H9 (cell line): ENCODE results near the gene ALX3. TPM values are rescaled to one million over a fixed set of nuclear protein-coding genes. Genes with fewer than 3 reads are reported as not detected.

ENCODE experiments used
- DNase-seq: peaks from one replicate; pipeline ENCODE4 v3.0.0-alpha.2; 2017
- H2AFZ ChIP-seq: one replicate; pipeline ENCODE4 v1.6.1; 2013; ENCODE audit warnings: mild to moderate bottlenecking, low read length, control low read depth, moderate library complexity
- H2AK5ac ChIP-seq: 2 replicates; pipeline ENCODE4 v1.6.1; 2013; ENCODE audit warnings: low read length, control low read depth, mixed read lengths; ENCODE audit not compliant: insufficient read length
- H2BK120ac ChIP-seq: one replicate; pipeline ENCODE4 v1.6.1; 2013; ENCODE audit warnings: low read depth, mild to moderate bottlenecking, low read length, control low read depth, inconsistent platforms; ENCODE audit not compliant: poor library complexity, severe bottlenecking
- H2BK12ac ChIP-seq: 2 replicates; pipeline ENCODE4 v1.6.1; 2013; ENCODE audit warnings: low read length, control low read depth, mixed read lengths, low read depth; ENCODE audit not compliant: insufficient read length
- H2BK15ac ChIP-seq: 2 replicates; pipeline ENCODE4 v1.6.1; 2013; ENCODE audit warnings: low read depth, low read length, control low read depth
- H2BK20ac ChIP-seq: one replicate; pipeline ENCODE4 v1.6.1; 2013; ENCODE audit warnings: low read depth, mild to moderate bottlenecking, low read length, control low read depth, inconsistent platforms; ENCODE audit not compliant: poor library complexity, severe bottlenecking
- H2BK5ac ChIP-seq: 2 replicates; pipeline ENCODE4 v1.6.1; 2013; ENCODE audit warnings: low read length, control low read depth, mixed read lengths; ENCODE audit not compliant: insufficient read length
- H3K14ac ChIP-seq: 2 replicates; pipeline ENCODE4 v1.6.1; 2013; ENCODE audit warnings: low read length, control low read depth; ENCODE audit not compliant: insufficient read depth
- H3K18ac ChIP-seq: 2 replicates; pipeline ENCODE4 v1.6.1; 2013; ENCODE audit warnings: low read depth, mild to moderate bottlenecking, mixed read lengths, low read length, control low read depth; ENCODE audit not compliant: insufficient read length
- H3K23ac ChIP-seq: 2 replicates; pipeline ENCODE4 v1.6.1; 2013; ENCODE audit warnings: low read length, control low read depth, mixed read lengths, low read depth; ENCODE audit not compliant: insufficient read length
- H3K23me2 ChIP-seq: 2 replicates; pipeline ENCODE4 v1.6.1; 2013; ENCODE audit warnings: low read depth, mild to moderate bottlenecking, mixed read lengths, low read length, control low read depth; ENCODE audit not compliant: insufficient read length, poor library complexity, severe bottlenecking
- H3K27ac ChIP-seq: 2 replicates; pipeline ENCODE4 v1.5.1; 2013; ENCODE audit warnings: low read length, control low read depth, mixed read lengths, low read depth; ENCODE audit not compliant: insufficient read length
- H3K27me3 ChIP-seq: 2 replicates; pipeline ENCODE4 v1.6.1; 2013; ENCODE audit warnings: low read length, control low read depth, inconsistent platforms; ENCODE audit not compliant: insufficient read depth
- H3K4ac ChIP-seq: 2 replicates; pipeline ENCODE4 v1.6.1; 2013; ENCODE audit warnings: low read depth, mild to moderate bottlenecking, control low read depth, inconsistent platforms, low read length, moderate library complexity
- H3K4me1 ChIP-seq: 2 replicates; pipeline ENCODE4 v1.6.1; 2013; ENCODE audit warnings: low read length, control low read depth, inconsistent platforms; ENCODE audit not compliant: insufficient read depth
- H3K4me2 ChIP-seq: 2 replicates; pipeline ENCODE4 v1.6.1; 2013; ENCODE audit warnings: low read length, control low read depth, mixed read lengths; ENCODE audit not compliant: insufficient read length, insufficient read depth
- H3K56ac ChIP-seq: 2 replicates; pipeline ENCODE4 v1.6.1; 2013; ENCODE audit warnings: low read depth, mild to moderate bottlenecking, mixed read lengths, low read length, control low read depth; ENCODE audit not compliant: insufficient read length
- H3K79me1 ChIP-seq: 2 replicates; pipeline ENCODE4 v1.6.1; 2013; ENCODE audit warnings: low read depth, mild to moderate bottlenecking, moderate library complexity, low read length, control low read depth, inconsistent platforms; ENCODE audit not compliant: insufficient read depth, poor library complexity, severe bottlenecking
- H3K79me2 ChIP-seq: 2 replicates; pipeline ENCODE4 v1.6.1; 2013; ENCODE audit warnings: low read length, control low read depth, inconsistent platforms; ENCODE audit not compliant: insufficient read depth
- H3K9ac ChIP-seq: 2 replicates; pipeline ENCODE4 v1.6.1; 2013; ENCODE audit warnings: low read length, control low read depth, mixed read lengths; ENCODE audit not compliant: insufficient read length; ENCODE audit errors: extremely low read depth
- H3K9me3 ChIP-seq: one replicate; pipeline ENCODE4 v1.6.1; 2013; ENCODE audit warnings: low read depth, low read length, inconsistent platforms; ENCODE audit not compliant: control insufficient read depth
- H3T11ph ChIP-seq: one replicate; pipeline ENCODE4 v1.6.1; 2013; ENCODE audit warnings: mild to moderate bottlenecking, low read length, control low read depth, inconsistent platforms
- H4K20me1 ChIP-seq: one replicate; pipeline ENCODE4 v1.6.1; 2013; ENCODE audit not compliant: control insufficient read depth, insufficient read length, insufficient read depth
- H4K5ac ChIP-seq: 2 replicates; pipeline ENCODE4 v1.6.1; 2013; ENCODE audit warnings: low read depth, mild to moderate bottlenecking, mixed read lengths, low read length, control low read depth; ENCODE audit not compliant: insufficient read length
- H4K8ac ChIP-seq: replicated peaks from 2 replicates; pipeline ENCODE4 v1.6.1; 2013; ENCODE audit warnings: low read length, control low read depth, mixed read lengths, low read depth; ENCODE audit not compliant: insufficient read length
- H4K91ac ChIP-seq: 2 replicates; pipeline ENCODE4 v1.6.1; 2013; ENCODE audit warnings: low read depth, mild to moderate bottlenecking, moderate library complexity, mixed read lengths, low read length, control low read depth; ENCODE audit not compliant: insufficient read length
- H3K27ac Mint-ChIP-seq, 3 experiments: 2 replicates in 2 of 3; 3 replicates in 1 of 3; pipeline ENCODE4 v1.8.0; 2020 to 2021; ENCODE audit warnings: mixed read lengths in 3 of 3, mild to moderate bottlenecking in 1 of 3, moderate library complexity in 1 of 3
- H3K27me3 Mint-ChIP-seq: 2 replicates; pipeline ENCODE4 v1.8.0; 2021; ENCODE audit warnings: low read depth, mild to moderate bottlenecking, moderate library complexity, mixed read lengths
- H3K36me3 Mint-ChIP-seq, 3 experiments: 2 replicates in 2 of 3; 3 replicates in 1 of 3; pipeline ENCODE4 v1.8.0; 2020 to 2021; ENCODE audit warnings: low read depth in 3 of 3, mixed read lengths in 3 of 3; ENCODE audit not compliant: insufficient read depth in 1 of 3
- H3K4me1 Mint-ChIP-seq, 2 experiments: 2 replicates each; pipeline ENCODE4 v1.8.0; 2020; ENCODE audit warnings: mixed read lengths in 2 of 2
- H3K4me3 Mint-ChIP-seq, 2 experiments: 2 replicates in 1 of 2; 3 replicates in 1 of 2; pipeline ENCODE4 v1.8.0; 2020 to 2021; ENCODE audit warnings: mild to moderate bottlenecking in 2 of 2, mixed read lengths in 2 of 2, moderate library complexity in 1 of 2
- H3K9me3 Mint-ChIP-seq, 2 experiments: 2 replicates in 1 of 2; 3 replicates in 1 of 2; pipeline ENCODE4 v1.8.0; 2020; ENCODE audit warnings: mild to moderate bottlenecking in 2 of 2, mixed read lengths in 2 of 2, moderate library complexity in 1 of 2
- WGBS: extraction: QIAGEN DNeasy Blood & Tissue Kit; methylation state at CpG from one replicate; pipeline ENCODE4 v1.1.7; 2013; ENCODE audit warnings: missing lambda C conversion rate, low lambda C conversion rate, mixed read lengths; ENCODE audit not compliant: insufficient read length; ENCODE audit errors: extremely low coverage; 5-methylcytosine and 5-hydroxymethylcytosine counted together
- total RNA-seq: library from RNA; stranded (reverse); gene quantifications from 2 replicates; pipeline ENCODE4 v1.2.1, GENCODE V29; 2021
- TF ChIP-seq, protein P1 (sequence below): fragments of 200-600 bp; sonication (generic); conservative IDR thresholded peaks from 3 replicates; pipeline ENCODE4 v1.8.0; 2021; ENCODE audit warnings: antibody characterized with exemption, mild to moderate bottlenecking

ALX3 gene
- total RNA-seq, 1 experiment from 2014 or later = not detected

DNA sequence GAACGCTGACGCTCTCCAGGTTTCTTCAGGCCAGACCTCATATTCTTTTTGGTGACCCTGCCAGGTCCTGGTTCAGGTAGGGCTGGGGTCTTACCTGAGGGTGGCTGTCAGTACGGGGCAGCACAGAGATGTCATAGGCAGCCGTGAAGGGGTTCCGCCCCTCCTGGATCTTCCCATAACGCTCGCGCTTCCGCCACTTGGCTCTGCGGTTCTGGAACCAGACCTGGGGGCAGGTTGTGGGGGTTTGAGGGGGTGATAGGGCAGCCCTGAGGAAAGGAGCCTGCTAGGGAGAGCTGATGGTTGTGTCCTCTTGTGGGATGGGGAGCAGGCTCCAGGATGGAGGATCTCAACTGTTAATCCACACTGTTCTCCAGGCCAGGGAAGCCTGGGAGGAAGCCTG is 9.1 kb downstream of the ALX3 start:
- H2BK12ac ChIP-seq = no peak overlapping the region
- H2AFZ ChIP-seq = no peak overlapping the region
- H3K79me2 ChIP-seq = no peaks in the 10 kb centered on the region
- H4K91ac ChIP-seq = no peak overlapping the region
- no peaks in the 10 kb centered on the region for H3K23me2 ChIP-seq
- WGBS = no CpG with 5 or more reads among the region's 10 CpGs
- no peaks in the 10 kb centered on the region for H3K9me3 ChIP-seq
- no peaks in the 10 kb centered on the region for H3K4me1 Mint-ChIP-seq
- peaks cover 28% of the 10 kb centered on the region for H3K27me3 Mint-ChIP-seq
- no peak overlapping the region for H3K18ac ChIP-seq
- no peak overlapping the region for H3K27ac ChIP-seq
- H2BK120ac ChIP-seq = no peak overlapping the region
- H3K14ac ChIP-seq = no peak overlapping the region
- no peaks in the 10 kb centered on the region for H3K79me1 ChIP-seq
- H3K27me3 ChIP-seq = peaks cover 8% of the 10 kb centered on the region; the same call in 1 of the 2 replicates
- no peak overlapping the region for H2BK20ac ChIP-seq
- H3K4ac ChIP-seq = no peak overlapping the region
- H2BK15ac ChIP-seq = no peak overlapping the region
- TF ChIP-seq, protein P1, sequence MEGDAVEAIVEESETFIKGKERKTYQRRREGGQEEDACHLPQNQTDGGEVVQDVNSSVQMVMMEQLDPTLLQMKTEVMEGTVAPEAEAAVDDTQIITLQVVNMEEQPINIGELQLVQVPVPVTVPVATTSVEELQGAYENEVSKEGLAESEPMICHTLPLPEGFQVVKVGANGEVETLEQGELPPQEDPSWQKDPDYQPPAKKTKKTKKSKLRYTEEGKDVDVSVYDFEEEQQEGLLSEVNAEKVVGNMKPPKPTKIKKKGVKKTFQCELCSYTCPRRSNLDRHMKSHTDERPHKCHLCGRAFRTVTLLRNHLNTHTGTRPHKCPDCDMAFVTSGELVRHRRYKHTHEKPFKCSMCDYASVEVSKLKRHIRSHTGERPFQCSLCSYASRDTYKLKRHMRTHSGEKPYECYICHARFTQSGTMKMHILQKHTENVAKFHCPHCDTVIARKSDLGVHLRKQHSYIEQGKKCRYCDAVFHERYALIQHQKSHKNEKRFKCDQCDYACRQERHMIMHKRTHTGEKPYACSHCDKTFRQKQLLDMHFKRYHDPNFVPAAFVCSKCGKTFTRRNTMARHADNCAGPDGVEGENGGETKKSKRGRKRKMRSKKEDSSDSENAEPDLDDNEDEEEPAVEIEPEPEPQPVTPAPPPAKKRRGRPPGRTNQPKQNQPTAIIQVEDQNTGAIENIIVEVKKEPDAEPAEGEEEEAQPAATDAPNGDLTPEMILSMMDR = no peak
- DNase-seq = no peak
- no peak overlapping the region for H3K56ac ChIP-seq
- no peaks in the 10 kb centered on the region for H3K4me1 ChIP-seq
- H3T11ph ChIP-seq = no peak overlapping the region
- no peak overlapping the region for H2AK5ac ChIP-seq
- no peak overlapping the region for H4K8ac ChIP-seq
- no peaks in the 10 kb centered on the region; a peak in 1 of 5 replicates for H3K9me3 Mint-ChIP-seq
- no peak overlapping the region for H3K9ac ChIP-seq
- H2BK5ac ChIP-seq = no peak overlapping the region
- no peak overlapping the region for H4K5ac ChIP-seq
- no peak overlapping the region for H3K23ac ChIP-seq
- no peak overlapping the region for H3K4me3 Mint-ChIP-seq
- H3K4me2 ChIP-seq = no peak overlapping the region
- no peaks in the 10 kb centered on the region for H4K20me1 ChIP-seq
- H3K36me3 Mint-ChIP-seq = peaks cover 22 to 39% (median 37%) of the 10 kb centered on the region in 3 experiments
- H3K27ac Mint-ChIP-seq = no peak overlapping the region
